ENCODE measurements around the gene BICC1.

DNA sequence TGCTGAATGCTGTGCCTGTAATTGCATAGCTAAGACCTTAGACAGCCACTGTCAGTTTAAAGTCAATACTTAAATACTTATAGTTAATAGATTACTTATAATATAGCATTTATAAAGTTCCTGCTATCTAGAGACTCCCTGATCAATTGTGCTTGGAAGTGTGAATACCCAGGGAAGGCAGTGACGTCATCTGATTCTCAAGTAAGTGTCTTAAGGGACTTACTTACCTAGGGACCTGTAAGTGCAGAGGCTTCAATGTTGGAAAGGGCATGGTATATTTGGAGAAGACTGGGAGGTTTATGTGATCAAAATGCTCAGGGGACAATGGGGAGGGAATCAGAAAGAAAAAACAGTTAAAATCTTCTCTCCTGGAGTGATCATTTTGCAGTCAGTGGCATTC lies 55.0 kb downstream of the BICC1 start:
- TF ChIP-seq TAF1 (IDR thresholded peaks at IDR 0.05; ENCODE audit: borderline replicate concordance, insufficient read depth, low read length): no peak
- no peak for TF ChIP-seq SIN3A (IDR thresholded peaks at IDR 0.05; ENCODE audit: borderline replicate concordance, insufficient read depth, low read length)
